HG03565 (cell line): ENCODE measurements around the gene CSTB.

Source experiments
- ATAC-seq: cut with Tn5 transposase; IDR thresholded peaks from one replicate; pipeline ENCODE4 v1.9.1; 2021; ENCODE audit warnings: mild to moderate bottlenecking, moderate library complexity; ENCODE audit not compliant: unreplicated experiment

The CSTB gene

DNA sequence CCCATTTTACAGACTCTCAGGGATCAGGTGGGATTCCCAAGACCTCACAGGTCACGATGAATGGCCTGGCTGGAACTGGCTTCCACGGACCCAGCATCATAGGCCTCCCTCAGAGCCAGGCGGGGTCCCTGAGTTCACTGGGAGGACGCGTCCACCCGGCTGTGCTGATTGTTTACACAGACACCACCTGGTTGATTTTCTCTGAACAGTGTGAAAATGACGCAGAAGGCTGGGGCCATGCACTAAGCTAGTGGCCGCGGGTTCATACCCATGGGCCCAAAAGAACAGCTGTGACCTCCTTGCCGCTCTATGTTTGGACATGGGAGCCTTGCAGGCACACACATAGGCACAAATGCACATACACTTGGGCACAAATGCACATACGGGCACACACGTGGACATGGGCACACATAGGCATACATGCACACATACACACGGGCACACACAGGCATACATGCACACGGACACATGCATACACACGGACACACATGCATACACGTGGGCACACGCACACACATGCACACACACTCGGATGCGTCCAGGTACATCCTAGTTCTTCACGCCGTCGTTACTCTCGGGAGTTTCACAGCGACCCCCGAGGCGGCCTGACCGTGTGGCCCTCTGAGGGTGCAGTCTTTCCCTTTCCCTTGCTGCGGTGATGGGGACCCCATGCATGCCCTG is 23.2 kb downstream of the CSTB start:
- no peak for ATAC-seq

DNA sequence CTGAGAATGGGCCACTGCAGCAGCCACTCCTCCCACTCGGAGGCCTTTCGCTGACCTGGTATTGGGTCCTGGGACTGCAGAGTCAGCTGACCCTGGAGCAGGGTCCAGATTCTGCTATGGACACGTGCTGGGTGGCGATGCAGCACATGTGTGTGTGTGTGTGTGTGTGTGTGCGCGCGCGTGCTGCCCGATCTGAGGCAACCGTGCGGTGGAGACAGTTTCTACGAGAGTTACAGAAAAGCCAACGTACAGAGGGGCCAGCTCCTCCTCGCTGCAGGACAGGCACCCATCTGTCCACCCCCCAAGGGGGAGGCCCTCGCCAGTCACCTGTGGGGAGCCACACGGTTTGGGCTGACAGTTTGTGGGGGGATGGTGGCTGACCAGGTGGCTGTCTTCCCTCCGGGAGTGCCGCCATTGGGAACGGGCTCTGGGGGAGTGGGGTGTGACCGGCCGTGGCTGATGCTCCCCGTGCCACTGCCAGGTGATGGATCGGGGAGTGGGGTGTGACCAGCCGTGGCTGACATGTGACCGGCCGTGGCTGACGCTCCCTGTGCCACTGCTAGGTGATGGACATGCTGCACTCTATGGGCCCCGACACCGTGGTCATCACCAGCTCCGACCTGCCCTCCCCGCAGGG is 24.0 kb downstream of the CSTB start:
- no peak for ATAC-seq

DNA sequence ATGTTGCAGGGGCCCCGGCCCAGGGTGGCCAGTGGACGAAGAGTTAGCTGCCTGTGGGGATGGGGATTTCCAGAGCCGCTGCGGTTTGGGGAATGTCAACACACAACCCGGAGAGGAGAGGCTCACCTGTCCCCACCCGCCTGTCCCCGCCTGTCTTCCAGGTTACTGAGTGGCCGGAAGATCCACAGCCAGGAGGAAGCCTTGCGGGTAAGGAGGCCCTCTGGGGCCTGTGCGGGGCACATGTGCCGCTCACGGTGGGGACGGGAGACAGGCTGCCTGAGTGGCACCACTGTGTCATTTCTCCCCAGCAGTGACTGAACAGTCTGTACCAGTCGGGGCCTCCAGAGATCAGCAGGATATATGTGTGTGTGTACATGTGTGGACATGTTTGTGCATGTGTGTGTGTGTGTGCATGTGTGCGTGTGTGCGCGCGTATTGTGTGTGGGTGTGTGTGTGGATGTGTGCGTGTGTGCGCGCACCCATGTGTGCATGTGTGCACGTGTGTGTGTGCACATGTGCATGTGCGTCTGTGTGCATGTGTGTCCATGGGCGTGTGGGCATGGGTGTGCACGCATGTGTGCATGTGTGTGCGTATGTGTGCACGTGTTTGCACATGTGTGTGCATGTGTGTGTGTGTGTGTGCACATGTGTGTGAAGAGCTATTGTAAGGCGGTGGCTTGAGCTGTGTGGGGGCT is 25.6 kb downstream of the CSTB start:
- no peak for ATAC-seq

DNA sequence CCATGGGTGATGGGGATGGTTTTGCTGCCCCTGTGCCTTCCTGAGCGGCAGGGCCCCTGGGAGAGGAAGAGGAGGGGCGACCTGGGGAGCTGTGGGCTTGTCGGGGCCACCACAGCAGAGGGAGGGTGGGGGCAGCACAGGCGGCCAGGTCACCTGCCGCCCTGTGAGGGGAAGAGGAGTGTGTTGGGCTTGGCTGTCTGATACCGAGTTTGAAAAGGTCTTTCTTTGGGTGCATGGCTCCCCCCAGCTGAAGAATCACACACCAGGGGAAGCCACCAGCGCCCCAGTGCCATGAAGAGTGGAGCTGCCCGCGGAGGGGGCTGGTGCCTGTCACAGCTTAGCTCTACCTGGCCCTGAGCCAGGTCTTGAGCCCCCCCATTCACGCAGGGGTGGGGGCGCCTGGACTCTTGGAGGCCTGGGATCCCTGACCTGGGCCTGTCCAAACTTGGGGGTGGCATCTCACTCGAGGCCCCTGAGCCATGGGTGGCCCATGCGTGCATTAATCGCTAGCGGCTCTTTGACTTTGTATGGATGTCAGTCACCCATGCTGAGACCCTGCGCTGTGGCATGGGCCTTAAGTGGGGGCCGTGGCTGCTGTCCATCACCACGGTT is 26.4 kb downstream of the CSTB start:
- no peak for ATAC-seq

DNA sequence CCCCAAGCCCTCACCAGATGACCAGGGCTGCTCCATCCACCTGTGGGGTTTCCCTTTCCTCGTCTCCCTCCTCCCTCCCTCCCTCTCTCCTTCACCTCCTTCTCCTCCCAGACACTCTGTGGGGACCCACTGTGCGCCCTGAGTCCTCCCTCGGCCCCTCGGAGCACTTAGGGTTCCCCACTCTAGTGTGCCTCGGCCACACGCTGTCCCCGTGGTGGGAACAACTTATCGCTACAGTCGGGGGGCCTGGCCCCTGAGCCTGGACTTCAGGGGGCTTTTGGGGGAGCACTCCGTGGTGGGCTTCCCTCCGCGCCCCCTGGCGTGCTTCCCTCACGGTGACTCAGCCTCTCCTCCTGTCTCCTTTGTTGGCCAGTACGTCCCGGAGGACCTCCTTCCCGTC is 27.5 kb downstream of the CSTB start:
- no peak for ATAC-seq

DNA sequence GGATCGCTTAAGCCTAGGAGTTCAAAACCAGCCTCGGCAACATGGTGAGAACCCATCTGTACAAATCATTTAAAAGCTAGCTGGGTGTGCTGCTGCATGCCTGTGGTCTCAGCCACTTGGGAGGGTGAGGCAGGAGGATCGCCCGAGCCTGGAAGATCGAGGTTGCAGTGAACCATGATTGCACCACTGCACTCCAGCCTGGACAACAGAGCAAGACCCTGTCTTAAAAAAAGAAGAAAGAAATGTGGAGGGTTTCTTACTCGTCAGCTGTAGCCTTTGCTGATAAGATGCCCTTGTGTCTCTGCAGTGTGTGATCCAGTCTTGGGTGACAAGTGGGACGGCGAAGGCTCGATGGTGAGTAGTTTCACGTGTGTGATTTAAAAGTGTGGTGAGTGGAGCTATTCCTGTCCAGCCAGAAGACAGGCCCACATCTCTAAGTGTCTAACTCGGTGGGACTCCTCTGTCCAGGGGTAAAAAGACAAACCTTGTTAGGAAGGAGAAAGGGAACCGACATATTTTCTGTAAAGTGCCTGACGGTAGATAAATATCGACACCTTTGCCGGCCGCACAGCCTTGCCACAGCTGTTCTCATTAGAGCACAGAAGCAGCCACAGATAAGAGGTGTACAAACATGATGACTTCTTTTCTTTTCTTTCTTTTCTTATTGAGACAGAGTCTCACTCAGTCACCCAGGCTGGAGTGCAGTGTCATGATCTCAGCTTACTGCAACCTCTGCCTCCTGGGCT is 30.2 kb downstream of the CSTB start:
- no peak for ATAC-seq

DNA sequence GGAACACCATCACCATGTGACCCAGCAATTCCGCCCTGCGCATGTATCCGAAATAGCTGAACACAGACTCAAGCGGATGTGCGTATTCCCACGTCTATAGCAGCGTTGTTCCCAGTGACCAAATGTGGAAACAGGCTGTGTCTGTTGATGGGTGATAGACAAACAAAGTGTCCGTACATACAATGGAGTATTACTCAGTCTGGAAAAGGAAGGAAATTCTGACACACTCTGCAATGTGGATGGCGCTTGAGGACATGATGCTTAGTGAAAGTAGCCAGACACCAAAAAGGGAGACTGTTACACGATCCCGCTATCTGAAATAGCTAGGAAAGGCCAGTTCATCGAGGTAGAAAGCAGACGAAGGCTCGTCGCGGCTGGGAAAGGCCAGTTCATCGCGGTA is 31.4 kb downstream of the CSTB start:
- no peak for ATAC-seq

DNA sequence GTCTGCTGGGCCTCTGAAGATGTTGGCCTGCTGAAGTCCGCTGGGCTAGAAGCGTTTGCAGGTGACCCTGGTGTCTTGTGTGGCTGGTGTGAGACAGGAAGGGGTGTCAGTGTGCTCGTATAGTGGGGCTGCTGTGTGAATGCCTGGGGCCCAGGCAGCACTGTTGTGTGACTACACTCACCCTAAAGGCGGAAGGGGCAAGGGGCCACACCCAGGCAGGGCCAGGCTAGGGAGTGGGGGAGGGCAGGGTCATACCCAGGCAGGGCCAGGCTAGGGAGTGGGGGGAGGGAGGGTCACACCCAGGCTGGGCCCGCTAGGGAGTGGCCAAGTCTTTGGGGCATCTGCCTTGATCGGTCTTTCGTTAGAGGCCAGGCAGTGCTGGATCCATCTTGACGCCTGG is 32.2 kb downstream of the CSTB start:
- ATAC-seq, result no peak

DNA sequence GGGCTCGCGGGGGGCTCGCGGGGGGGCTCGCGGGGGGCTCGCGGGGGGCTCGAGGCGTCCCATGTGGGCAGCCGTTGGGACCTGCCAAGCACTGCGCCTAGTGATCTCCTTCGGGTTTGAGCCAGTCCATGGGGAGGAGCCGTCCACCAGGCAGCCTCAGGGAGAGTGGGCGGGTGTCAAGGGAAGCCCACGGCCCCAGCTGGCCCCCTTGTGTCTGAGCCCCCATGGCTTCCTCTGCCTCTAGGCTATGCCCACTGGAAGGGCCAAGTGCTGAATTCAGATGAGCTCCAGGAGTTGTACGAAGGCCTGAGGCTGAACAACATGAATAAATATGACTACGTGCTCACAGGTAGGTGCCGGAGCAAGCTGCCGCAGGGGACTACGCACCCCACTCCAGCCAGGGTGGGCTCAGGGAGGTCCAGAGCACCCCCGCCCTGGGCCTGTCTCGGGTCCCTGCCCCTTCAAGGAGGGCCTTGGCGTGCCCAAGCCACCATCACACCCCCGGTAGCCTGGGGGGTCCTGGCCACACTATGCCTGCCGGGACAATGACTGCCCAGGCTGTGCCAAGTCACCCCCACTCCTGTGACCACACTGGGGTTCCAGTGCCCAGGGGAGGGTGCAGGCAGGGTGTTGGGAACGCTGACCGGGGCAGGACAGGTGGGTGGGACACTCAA is 34.5 kb downstream of the CSTB start:
- no peak for ATAC-seq

DNA sequence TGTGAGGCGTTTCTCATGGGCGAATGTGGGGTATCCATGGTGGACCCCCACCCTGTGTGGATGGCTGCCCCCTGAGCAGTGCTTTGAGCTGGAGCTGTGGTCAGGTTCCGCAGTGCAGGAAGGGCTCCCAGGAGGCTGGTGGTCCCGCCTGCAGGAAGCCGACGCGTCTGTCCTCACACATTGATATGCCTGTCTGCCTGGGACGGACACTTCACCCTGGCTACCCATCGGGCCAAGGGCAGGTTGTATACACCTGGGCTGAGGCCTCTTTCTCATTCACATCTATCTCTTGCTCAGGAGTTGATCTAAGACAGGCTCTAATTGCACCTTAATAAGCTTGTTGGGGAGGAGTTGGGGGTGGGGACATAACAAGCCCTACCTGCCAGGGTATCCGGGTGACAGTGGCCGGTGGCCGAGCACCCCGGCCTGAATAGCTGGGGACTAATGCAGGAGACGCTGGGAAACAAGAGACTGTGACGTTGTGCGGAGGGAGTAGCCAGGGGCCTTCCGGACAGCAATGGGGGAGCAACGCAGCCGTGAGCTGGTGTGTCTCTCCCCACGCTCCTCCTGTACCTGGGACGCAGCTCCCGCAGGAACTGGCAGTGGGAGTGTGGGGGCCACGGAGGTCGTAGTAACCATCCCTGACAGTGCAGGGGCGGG is 35.5 kb downstream of the CSTB start:
- no peak for ATAC-seq

DNA sequence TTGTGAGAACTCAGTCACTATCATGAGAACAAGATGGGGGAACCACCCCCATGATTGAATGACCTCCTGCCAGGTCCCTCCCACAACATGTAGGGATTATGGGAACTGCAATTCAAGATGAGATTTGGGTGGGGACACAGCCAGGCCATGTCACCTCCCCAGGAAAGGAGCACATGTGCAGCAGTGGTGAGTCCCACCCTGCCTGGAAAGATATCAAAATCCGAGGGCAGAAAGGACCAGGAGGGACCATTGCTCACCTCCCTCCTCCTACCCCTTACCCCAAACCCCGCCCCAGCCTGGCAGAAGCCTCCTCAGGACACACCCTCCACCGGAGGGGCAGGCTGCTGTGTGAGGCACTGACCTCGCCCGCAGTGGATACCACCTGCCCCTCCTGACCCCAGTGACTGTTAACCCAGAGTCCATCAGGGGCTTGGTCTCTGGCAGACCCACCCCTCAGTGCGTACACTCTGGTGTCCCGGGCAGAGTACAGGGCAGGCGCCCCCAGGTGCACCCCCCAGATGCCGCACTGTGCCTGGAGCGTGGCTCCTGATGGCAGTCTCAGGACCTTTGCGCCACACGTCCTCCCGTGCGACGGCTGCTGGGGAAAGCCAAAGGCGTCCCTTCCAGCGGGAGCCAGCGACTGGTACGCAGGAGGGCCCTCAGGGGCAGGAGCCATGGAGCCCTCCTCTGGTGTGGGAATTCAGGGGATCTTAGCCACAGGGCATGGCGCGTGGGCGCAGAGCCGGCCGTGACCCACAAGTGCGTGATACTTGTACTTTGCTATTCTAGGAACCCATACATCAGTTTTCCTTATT is 36.3 kb downstream of the CSTB start:
- ATAC-seq, result no peak

DNA sequence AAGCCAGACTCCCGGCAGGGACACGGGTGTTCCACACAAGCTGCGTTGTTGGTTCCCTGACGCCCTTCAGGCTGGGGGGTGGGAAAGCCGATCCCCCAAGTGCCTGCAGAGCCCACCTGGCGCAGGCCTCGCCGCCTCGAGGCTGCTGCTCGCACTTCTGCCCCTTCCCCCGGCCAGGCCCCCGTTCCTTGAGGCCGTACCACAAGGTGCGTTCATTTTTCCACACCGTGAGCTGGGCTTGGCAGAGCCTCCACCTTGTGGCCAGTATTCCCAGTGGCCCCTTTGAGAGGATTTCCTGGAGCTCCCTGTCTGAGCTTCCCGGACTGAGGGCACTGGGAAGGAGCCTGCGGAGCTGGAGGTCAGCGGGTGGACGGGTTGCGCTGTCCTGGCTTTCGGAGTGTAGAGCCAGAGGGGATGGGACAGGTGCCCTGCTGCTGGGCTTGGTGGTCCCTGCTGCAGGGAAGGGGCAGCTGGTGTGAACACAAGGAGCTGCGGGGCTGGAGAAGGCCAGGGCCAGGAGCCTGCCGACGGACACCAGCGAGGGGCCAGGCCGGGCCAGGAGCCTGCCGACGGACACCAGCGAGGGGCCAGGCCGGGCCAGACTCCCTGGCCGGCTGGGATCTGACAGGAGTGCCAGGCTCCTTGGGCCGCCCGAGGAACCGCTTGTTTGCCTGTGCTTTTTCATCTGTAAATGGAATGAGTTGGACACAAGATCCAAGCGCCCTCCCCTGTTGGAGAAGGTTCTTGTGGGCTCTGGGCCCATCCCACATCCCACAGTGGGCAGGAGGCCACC is 38.8 kb downstream of the CSTB start:
- no peak for ATAC-seq

DNA sequence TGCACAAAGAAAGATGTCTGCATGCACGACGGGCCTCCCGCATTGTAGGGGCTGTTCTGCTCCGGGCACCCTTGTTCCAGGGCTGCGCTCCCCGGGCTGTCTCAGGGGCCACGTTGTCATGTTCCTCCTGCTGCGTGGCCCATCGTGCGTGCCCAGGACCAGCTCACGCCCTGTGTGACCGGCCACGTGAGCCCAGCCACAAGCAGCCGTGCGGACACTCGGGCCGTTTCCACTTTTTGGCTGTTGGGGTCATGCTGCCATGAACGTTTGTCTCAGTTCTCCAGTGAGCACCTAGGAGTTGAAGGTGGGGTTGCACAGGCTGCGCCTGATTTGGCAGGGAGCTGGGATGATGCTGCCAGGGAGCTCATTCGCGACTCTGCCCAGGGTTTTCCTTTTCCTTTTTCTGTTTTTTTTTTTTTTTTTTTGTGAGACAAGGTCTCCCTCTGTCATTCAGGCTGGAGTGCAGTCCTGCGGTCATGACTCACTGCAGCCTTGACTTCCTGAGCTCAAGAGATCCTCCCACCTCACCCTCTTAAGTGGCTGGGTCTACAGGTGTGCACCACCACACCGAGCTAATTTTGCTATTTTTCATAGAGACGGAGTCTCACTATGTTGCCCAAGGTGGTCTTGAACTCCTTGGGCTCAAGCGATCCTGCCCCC is 39.8 kb downstream of the CSTB start:
- no peak for ATAC-seq

DNA sequence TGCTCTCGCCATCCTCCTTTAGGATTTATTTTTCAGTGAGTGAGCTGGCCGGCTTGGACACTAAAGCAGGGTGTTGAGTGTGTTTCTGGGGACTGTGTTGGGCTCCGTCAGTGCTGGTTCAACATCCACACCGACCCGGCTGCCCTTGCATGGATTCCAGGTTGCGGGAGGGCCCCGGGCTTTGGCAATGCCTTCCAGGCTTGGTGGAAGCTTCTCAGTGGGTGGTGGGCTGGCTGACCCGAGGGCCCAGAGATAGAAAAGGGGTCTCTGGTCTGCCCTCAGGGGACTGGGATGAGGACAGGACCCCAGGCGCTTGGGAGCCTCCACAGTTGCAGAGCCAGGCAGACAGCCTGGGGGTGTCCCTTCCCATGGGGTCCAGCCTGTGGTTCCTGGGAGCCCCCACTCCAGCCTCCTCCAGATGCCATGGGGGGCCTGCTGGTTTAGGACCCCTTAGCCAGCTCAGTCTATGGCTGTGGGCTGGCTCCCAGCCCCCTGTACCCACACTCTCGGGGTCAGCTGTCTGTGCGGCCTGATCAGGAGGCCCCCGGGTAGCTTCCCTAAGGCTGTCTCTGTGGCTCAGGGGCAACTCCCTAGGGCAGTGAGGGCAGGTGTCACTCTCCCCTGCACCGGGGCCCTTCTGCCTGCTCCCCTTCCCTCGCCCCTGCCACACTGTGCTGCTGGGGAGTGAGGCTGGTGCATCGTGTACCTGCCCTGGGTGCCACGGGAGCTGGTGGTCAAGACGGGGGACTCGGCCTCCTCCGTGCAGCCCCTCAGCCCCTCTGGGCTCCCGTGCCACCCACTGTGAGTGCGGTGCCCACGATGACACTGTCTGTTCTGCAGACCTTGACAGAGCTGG is 40.6 kb downstream of the CSTB start:
- no peak for ATAC-seq

DNA sequence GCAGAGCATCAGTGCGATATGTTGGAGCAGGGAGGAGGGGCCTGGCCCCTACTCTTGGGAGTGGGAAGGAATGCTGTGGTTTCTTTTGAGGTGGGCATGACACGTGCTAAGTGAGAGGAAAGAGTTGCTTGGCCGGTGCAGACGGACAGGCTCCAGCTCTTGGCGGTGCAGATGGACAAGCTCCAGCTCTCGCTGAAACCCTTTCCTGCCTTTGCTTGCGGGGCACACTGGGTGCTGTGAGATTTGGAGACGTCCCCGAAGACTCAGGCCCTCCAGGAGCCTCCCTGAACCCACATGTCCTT is 41.2 kb downstream of the CSTB start:
- no peak for ATAC-seq

DNA sequence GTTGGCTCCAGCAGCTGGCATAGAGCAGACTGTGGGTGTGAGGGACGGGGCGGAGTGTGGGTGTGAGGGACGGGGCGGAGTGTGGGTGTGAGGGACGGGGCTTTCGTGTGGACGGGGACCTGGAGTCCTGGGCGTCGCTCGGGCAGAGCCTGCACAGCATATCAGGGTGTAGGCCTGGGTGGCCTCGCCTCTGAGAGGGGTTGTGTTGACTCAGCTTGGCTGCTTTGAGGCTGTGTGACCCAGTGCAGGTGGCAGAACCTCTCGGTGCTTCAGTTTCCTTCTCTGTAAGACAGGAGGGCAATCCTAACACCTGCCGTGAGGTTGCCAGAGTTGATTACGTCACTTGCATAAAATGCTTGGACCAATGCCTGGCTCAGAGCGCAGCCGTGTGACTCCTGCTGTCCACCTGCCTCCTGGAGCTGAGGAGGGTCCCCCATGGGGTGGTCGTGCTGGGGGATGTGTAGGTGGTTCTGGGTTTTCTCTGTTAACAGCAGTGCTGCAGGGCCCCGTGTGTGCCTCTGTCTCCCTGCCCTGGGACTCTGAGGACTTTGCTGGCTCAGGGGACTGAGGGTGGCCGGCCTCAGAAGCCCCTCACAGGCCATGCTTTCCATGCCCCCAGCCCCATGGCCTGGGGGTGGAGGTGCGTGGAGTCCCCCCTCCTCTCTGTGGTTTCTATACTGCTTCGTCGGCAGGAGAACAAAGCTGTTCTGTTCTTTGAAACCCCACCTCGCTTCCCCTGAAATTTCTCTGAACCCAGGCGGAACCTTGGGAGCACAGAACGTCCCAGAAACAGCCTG is 41.8 kb downstream of the CSTB start:
- ATAC-seq, result no peak
